Natural killer cell (primary cell): ENCODE data around the gene EPG5. TPM values are rescaled to one million over a fixed set of nuclear protein-coding genes. Genes with fewer than 3 reads are reported as not detected.
"Not testable (repeated sequence)": the region's sequence is repeated elsewhere in the genome, so short reads cannot be mapped to it uniquely, and the experiment has no call there.

Source experiments
- ATAC-seq, 3 donors: fragments of 150-1000 bp in 2 of 3; fragments of 200-7000 bp in 1 of 3; cut with Tn5 transposase; 1 replicate in 1 of 3; 2 replicates in 2 of 3; pipeline ENCODE4 v1.10.0; 2021; ENCODE audit warnings: mild to moderate bottlenecking in 2 of 3, moderate library complexity in 2 of 3
- DNase-seq, 2 donors: peaks; one replicate each; pipeline versions ENCODE4 v3.0.0 to v3.0.0-alpha.2; 2013 to 2021; ENCODE audit warnings: mixed read lengths in 1 of 2
- H3K27ac ChIP-seq: one replicate; pipeline ENCODE4 v1.5.1; 2013; ENCODE audit warnings: mild to moderate bottlenecking, low read length
- H3K27me3 ChIP-seq: one replicate; pipeline ENCODE4 v1.6.1; 2013; ENCODE audit warnings: low read length; ENCODE audit not compliant: control insufficient read depth, insufficient read depth
- H3K36me3 ChIP-seq: one replicate; pipeline ENCODE4 v1.6.1; 2013; ENCODE audit warnings: low read length; ENCODE audit not compliant: control insufficient read depth, insufficient read depth
- H3K4me1 ChIP-seq: one replicate; pipeline ENCODE4 v1.6.1; 2013; ENCODE audit warnings: low read length; ENCODE audit not compliant: control insufficient read depth, insufficient read depth
- H3K4me3 ChIP-seq: one replicate; pipeline ENCODE4 v1.5.1; 2013; ENCODE audit warnings: low read length
- H3K9me3 ChIP-seq: one replicate; pipeline ENCODE4 v1.6.1; 2013; ENCODE audit warnings: low read length; ENCODE audit not compliant: control insufficient read depth, insufficient read depth
- H3K27ac Mint-ChIP-seq, 2 donors: one replicate each; pipeline ENCODE4 v1.8.0; 2022; ENCODE audit warnings: mild to moderate bottlenecking in 2 of 2, mixed read lengths in 2 of 2, moderate library complexity in 1 of 2
- H3K27me3 Mint-ChIP-seq, 2 donors: one replicate each; pipeline ENCODE4 v1.8.0; 2022; ENCODE audit warnings: low read depth in 2 of 2, mixed read lengths in 2 of 2
- H3K36me3 Mint-ChIP-seq: one replicate; pipeline ENCODE4 v1.8.0; 2022; ENCODE audit warnings: mixed read lengths
- H3K4me1 Mint-ChIP-seq, 2 donors: one replicate each; pipeline ENCODE4 v1.8.0; 2022; ENCODE audit warnings: mixed read lengths in 2 of 2
- H3K4me3 Mint-ChIP-seq: one replicate; pipeline ENCODE4 v1.8.0; 2022; ENCODE audit warnings: mild to moderate bottlenecking, moderate library complexity, mixed read lengths
- H3K9me3 Mint-ChIP-seq, 2 donors: one replicate each; pipeline ENCODE4 v1.8.0; 2022; ENCODE audit warnings: mixed read lengths in 2 of 2
- CTCF ChIP-seq: fragments of 200-600 bp; IDR thresholded peaks from one replicate; pipeline ENCODE4 v1.8.0; 2022; ENCODE audit warnings: antibody characterized with exemption
- WGBS: methylation state at CpG from one replicate; pipeline ENCODE4 v1.1.7; 2013; ENCODE audit warnings: missing lambda C conversion rate; ENCODE audit not compliant: insufficient coverage; 5-methylcytosine and 5-hydroxymethylcytosine counted together
- intact Hi-C: fragments of 100-400 bp; cut with micrococcal nuclease; formaldehyde crosslinking; loops from one replicate; pipeline ENCODE4 v1.14.2; 2022
- total RNA-seq, 4 donors: library from RNA; stranded (reverse); fragments of 120-200 nt in 1 of 4; gene quantifications; one replicate each; pipeline versions ENCODE4 v1.2.3 to v1.2.4, GENCODE V29; 2013 to 2022

EPG5 gene
- total RNA-seq, 3 donors from 2014 or later (not counting 1 experiment from before 2014, with no cell fraction given): 81.3 to 133 (median 99.6) TPM

- Histone ChIP-seq H3K9me3 (no peaks in the 10 kb centered on the region), H3K27me3 (no peaks in the 10 kb centered on the region), H3K4me1 (peaks cover 15% of the 10 kb centered on the region), H3K36me3 (no peaks in the 10 kb centered on the region), H3K4me3 (no peak overlapping the region), H3K27ac (peak overlapping the region; percentile 56)
- Mint-ChIP-seq H3K36me3 (peaks cover 21% of the 10 kb centered on the region), H3K4me3 (peak overlapping the region; percentile 65), H3K4me1 (peaks cover 28 to 44% of the 10 kb centered on the region in 2 donors), H3K27ac (peak overlapping the region; percentile 85 to 90), H3K27me3 (no peaks in the 10 kb centered on the region), H3K9me3 (peaks cover 6 to 8% of the 10 kb centered on the region in 2 donors)
- TF ChIP-seq CTCF: no peak
- ATAC-seq (peak; percentile 59 to 69 (median 67)), DNase-seq (peak in 1 of 2 donors; percentile 54)
- intact Hi-C loops: no loop called here
- 53% methylated on average over 3 of the region's 3 CpGs for WGBS
Observed at GRCh38 chr18:45998244-45998643, 31.1 kb upstream of the EPG5 start.

GRCh38 chr18:45997700-45998151 is 30.6 kb upstream of the EPG5 start:
- H3K36me3 Mint-ChIP-seq: peaks cover 17% of the 10 kb centered on the region
- Histone ChIP-seq H3K9me3 (no peaks in the 10 kb centered on the region), H3K27ac (peak overlapping the region; percentile 56), H3K4me1 (peaks cover 15% of the 10 kb centered on the region), H3K4me3 (no peak overlapping the region), H3K36me3 (no peaks in the 10 kb centered on the region), H3K27me3 (no peaks in the 10 kb centered on the region)
- DNase-seq (peak in 1 of 2 donors; percentile 47), ATAC-seq (peak; percentile 61 to 66 (median 63))
- WGBS: 21% methylated on average over 8 of the region's 8 CpGs
- H3K27me3 Mint-ChIP-seq: no peaks in the 10 kb centered on the region
- H3K9me3 Mint-ChIP-seq: peaks cover 6 to 8% of the 10 kb centered on the region in 2 donors
- H3K4me1 Mint-ChIP-seq: peaks cover 22 to 39% of the 10 kb centered on the region in 2 donors
- intact Hi-C loops: no loop called here
- H3K4me3 Mint-ChIP-seq: peak overlapping the region; percentile 65
- peak overlapping the region; percentile 85 to 90 for H3K27ac Mint-ChIP-seq
- no peak for TF ChIP-seq CTCF

GRCh38 chr18:45995461-45995860 is 28.3 kb upstream of the EPG5 start:
- intact Hi-C loops: no loop called here
- WGBS: 100% methylated on average over 3 of the region's 3 CpGs
- H3K9me3 Mint-ChIP-seq: no peaks in the 10 kb centered on the region
- peaks cover 8% of the 10 kb centered on the region for H3K36me3 Mint-ChIP-seq
- Histone ChIP-seq H3K27me3 (no peaks in the 10 kb centered on the region), H3K4me1 (peaks cover 15% of the 10 kb centered on the region), H3K27ac (no peak overlapping the region), H3K9me3 (no peaks in the 10 kb centered on the region), H3K4me3 (no peak overlapping the region), H3K36me3 (no peaks in the 10 kb centered on the region)
- peak overlapping the region in 1 of 2 donors; percentile 46 for H3K27ac Mint-ChIP-seq
- H3K4me3 Mint-ChIP-seq: no peak overlapping the region
- no peaks in the 10 kb centered on the region for H3K27me3 Mint-ChIP-seq
- peaks cover 12 to 20% of the 10 kb centered on the region in 2 donors for H3K4me1 Mint-ChIP-seq
- DNase-seq (no peak), ATAC-seq (no peak)
- TF ChIP-seq CTCF: no peak

GRCh38 chr18:45993438-45993837 is 26.3 kb upstream of the EPG5 start:
- peaks cover 3% of the 10 kb centered on the region for H3K36me3 ChIP-seq
- H3K4me1 Mint-ChIP-seq: peaks cover 5 to 7% of the 10 kb centered on the region in 2 donors
- no peaks in the 10 kb centered on the region for H3K9me3 ChIP-seq
- H3K27ac Mint-ChIP-seq: no peak overlapping the region
- H3K27me3 ChIP-seq: no peaks in the 10 kb centered on the region
- peaks cover 12% of the 10 kb centered on the region for H3K4me1 ChIP-seq
- H3K36me3 Mint-ChIP-seq: peaks cover 16% of the 10 kb centered on the region
- no peak for DNase-seq
- no peak for ATAC-seq
- intact Hi-C loops: no loop called here
- WGBS: 95% methylated on average over 4 of the region's 4 CpGs
- H3K4me3 Mint-ChIP-seq: no peak overlapping the region
- H3K9me3 Mint-ChIP-seq: no peaks in the 10 kb centered on the region
- H3K27ac ChIP-seq: no peak overlapping the region
- H3K27me3 Mint-ChIP-seq: no peaks in the 10 kb centered on the region
- no peak for TF ChIP-seq CTCF
- no peak overlapping the region for H3K4me3 ChIP-seq

GRCh38 chr18:45992527-45992926 is 25.4 kb upstream of the EPG5 start:
- H3K36me3 ChIP-seq, intact Hi-C loops, H3K4me3 ChIP-seq, H3K9me3 ChIP-seq, H3K4me1 ChIP-seq, H3K4me3 Mint-ChIP-seq, DNase-seq, H3K27ac Mint-ChIP-seq, ATAC-seq, H3K27me3 ChIP-seq, H3K27me3 Mint-ChIP-seq, H3K27ac ChIP-seq, H3K4me1 Mint-ChIP-seq, H3K9me3 Mint-ChIP-seq: not testable (repeated sequence)
- peaks cover 16% of the 10 kb centered on the region for H3K36me3 Mint-ChIP-seq
- 91% methylated on average over 6 of the region's 6 CpGs for WGBS
